Activated naive CD8-positive, alpha-beta T cell treated with anti-CD3 and anti-CD28 coated beads, Interleukin-2, amount 10 ng/mL, durations not matched to agents 7 days and 5 days (primary cell): ENCODE results near the gene SMARCD1. TPM values are rescaled to one million over a fixed set of nuclear protein-coding genes. Genes with fewer than 3 reads are reported as not detected.
A peak's percentile ranks its signal among the peaks of the same experiment; 100 is the strongest.

Experiments
- ATAC-seq: fragments of 150-1000 bp; cut with Tn5 transposase; one replicate; pipeline ENCODE4 v1.10.0; 2021; ENCODE audit warnings: low read depth, moderate library complexity
- POLR2A ChIA-PET: fragments of 350-600 bp; sonication (Branson Sonifier 250); formaldehyde crosslinking; loops from one replicate; lab custom pipeline; 2021; ENCODE audit warnings: antibody characterized with exemption; lab: Charles Lee
- DNase-seq: peaks from one replicate; pipeline ENCODE4 v3.0.0; 2021
- H3K27ac Mint-ChIP-seq: one replicate; pipeline ENCODE4 v1.8.0; 2022; ENCODE audit warnings: mild to moderate bottlenecking, mixed read lengths
- H3K27me3 Mint-ChIP-seq: one replicate; pipeline ENCODE4 v1.8.0; 2022; ENCODE audit warnings: mild to moderate bottlenecking, moderate library complexity, mixed read lengths
- H3K36me3 Mint-ChIP-seq: one replicate; pipeline ENCODE4 v1.8.0; 2021; ENCODE audit warnings: mild to moderate bottlenecking, mixed read lengths
- H3K4me1 Mint-ChIP-seq: one replicate; pipeline ENCODE4 v1.8.0; 2021; ENCODE audit warnings: mixed read lengths
- H3K4me3 Mint-ChIP-seq: one replicate; pipeline ENCODE4 v1.8.0; 2022; ENCODE audit warnings: mild to moderate bottlenecking, moderate library complexity, mixed read lengths
- H3K9me3 Mint-ChIP-seq: one replicate; pipeline ENCODE4 v1.8.0; 2021; ENCODE audit warnings: mixed read lengths
- total RNA-seq, 2 experiments: library from RNA; stranded (reverse); gene quantifications; one replicate each; pipeline ENCODE4 v1.2.3, GENCODE V29; 2021

The SMARCD1 gene
- total RNA-seq, 2 experiments from 2014 or later: 57.2 to 68.1 TPM

- POLR2A ChIA-PET: no interaction called here
- DNase-seq: no peak
- Mint-ChIP-seq H3K27me3 (no peaks in the 10 kb centered on the region), H3K4me1 (peaks cover 23% of the 10 kb centered on the region), H3K9me3 (no peaks in the 10 kb centered on the region), H3K36me3 (peaks cover 13% of the 10 kb centered on the region), H3K27ac (no peak overlapping the region), H3K4me3 (no peak overlapping the region)
- ATAC-seq: no peak
Measured at GRCh38 chr12:50087995-50088394, 2.9 kb downstream of the SMARCD1 start.

GRCh38 chr12:50088577-50089335, 3.6 kb downstream of the SMARCD1 start:
- H3K27ac Mint-ChIP-seq: no peak overlapping the region
- POLR2A ChIA-PET: no interaction called here
- H3K27me3 Mint-ChIP-seq: no peaks in the 10 kb centered on the region

GRCh38 chr12:50089730-50090129, 4.6 kb downstream of the SMARCD1 start:
- H3K4me1 Mint-ChIP-seq: peaks cover 20% of the 10 kb centered on the region
- no peak overlapping the region for H3K27ac Mint-ChIP-seq
- POLR2A ChIA-PET: interaction anchor here (1.3 kb wide), 1 partner anchor 77 kb away, joined by 5 read pairs; no protein-coding TSS in a partner anchor
- H3K4me3 Mint-ChIP-seq: no peak overlapping the region
- no peaks in the 10 kb centered on the region for H3K27me3 Mint-ChIP-seq
- peaks cover 13% of the 10 kb centered on the region for H3K36me3 Mint-ChIP-seq
- ATAC-seq (no peak), DNase-seq (no peak)
- no peaks in the 10 kb centered on the region for H3K9me3 Mint-ChIP-seq

More at GRCh38 chr12:50088577-50089335, 3.6 kb downstream of the SMARCD1 start:
- no peak for DNase-seq
- no peaks in the 10 kb centered on the region for H3K9me3 Mint-ChIP-seq
- no peak overlapping the region for H3K4me3 Mint-ChIP-seq
- peak; percentile 22 for ATAC-seq
- H3K4me1 Mint-ChIP-seq: peaks cover 20% of the 10 kb centered on the region
- peaks cover 13% of the 10 kb centered on the region for H3K36me3 Mint-ChIP-seq

- H3K4me1 Mint-ChIP-seq: peaks cover 20% of the 10 kb centered on the region
- H3K4me3 Mint-ChIP-seq: no peak overlapping the region
- no peak overlapping the region for H3K27ac Mint-ChIP-seq
- no peak for DNase-seq
- peaks cover 16% of the 10 kb centered on the region for H3K36me3 Mint-ChIP-seq
- H3K9me3 Mint-ChIP-seq: no peaks in the 10 kb centered on the region
- H3K27me3 Mint-ChIP-seq: no peaks in the 10 kb centered on the region
- POLR2A ChIA-PET: interaction anchor here (1.3 kb wide), 1 partner anchor 76 kb away, joined by 5 read pairs; no protein-coding TSS in a partner anchor
- ATAC-seq: no peak
Measured at GRCh38 chr12:50090391-50090790, 5.2 kb downstream of the SMARCD1 start.

- no peak overlapping the region for H3K4me3 Mint-ChIP-seq
- POLR2A ChIA-PET: no interaction called here
- H3K36me3 Mint-ChIP-seq: peaks cover 36% of the 10 kb centered on the region
- H3K4me1 Mint-ChIP-seq: no peaks in the 10 kb centered on the region
- H3K27ac Mint-ChIP-seq: no peak overlapping the region
- DNase-seq (no peak), ATAC-seq (no peak)
- no peaks in the 10 kb centered on the region for H3K9me3 Mint-ChIP-seq
- H3K27me3 Mint-ChIP-seq: no peaks in the 10 kb centered on the region
Measured at GRCh38 chr12:50097952-50098351, 12.8 kb downstream of the SMARCD1 start.

- Mint-ChIP-seq H3K4me3 (no peak overlapping the region), H3K27ac (no peak overlapping the region), H3K4me1 (no peaks in the 10 kb centered on the region), H3K27me3 (no peaks in the 10 kb centered on the region), H3K36me3 (peaks cover 36% of the 10 kb centered on the region), H3K9me3 (no peaks in the 10 kb centered on the region)
- DNase-seq (no peak), ATAC-seq (no peak)
- POLR2A ChIA-PET: interaction anchor here (1.6 kb wide), 1 partner anchor 11 kb away, joined by 5 read pairs; no protein-coding TSS in a partner anchor
Measured at GRCh38 chr12:50099302-50100008, 14.3 kb downstream of the SMARCD1 start.

- no peaks in the 10 kb centered on the region for H3K27me3 Mint-ChIP-seq
- DNase-seq: no peak
- peaks cover 31% of the 10 kb centered on the region for H3K36me3 Mint-ChIP-seq
- no peaks in the 10 kb centered on the region for H3K9me3 Mint-ChIP-seq
- H3K4me3 Mint-ChIP-seq: no peak overlapping the region
- POLR2A ChIA-PET: no interaction called here
- ATAC-seq: no peak
- no peak overlapping the region for H3K27ac Mint-ChIP-seq
- no peaks in the 10 kb centered on the region for H3K4me1 Mint-ChIP-seq
Measured at GRCh38 chr12:50100561-50100960, 15.4 kb downstream of the SMARCD1 start.

GRCh38 chr12:50101663-50102062, 16.5 kb downstream of the SMARCD1 start:
- Mint-ChIP-seq H3K27me3 (no peaks in the 10 kb centered on the region), H3K4me1 (no peaks in the 10 kb centered on the region), H3K27ac (no peak overlapping the region), H3K9me3 (no peaks in the 10 kb centered on the region), H3K36me3 (peaks cover 21% of the 10 kb centered on the region), H3K4me3 (no peak overlapping the region)
- POLR2A ChIA-PET: interaction anchor here (2.9 kb wide), 1 partner anchor 10 kb away, joined by 12 read pairs; the partner anchor contains the start of gene COX14
- ATAC-seq (no peak), DNase-seq (no peak)

GRCh38 chr12:50102131-50102531, 17.0 kb downstream of the SMARCD1 start:
- H3K36me3 Mint-ChIP-seq: peaks cover 18% of the 10 kb centered on the region
- DNase-seq (no peak), ATAC-seq (no peak)
- H3K9me3 Mint-ChIP-seq: no peaks in the 10 kb centered on the region
- no peaks in the 10 kb centered on the region for H3K27me3 Mint-ChIP-seq
- POLR2A ChIA-PET: interaction anchor here (2.9 kb wide), 1 partner anchor 10 kb away, joined by 12 read pairs; the partner anchor contains the start of gene COX14
- H3K4me1 Mint-ChIP-seq: no peaks in the 10 kb centered on the region
- H3K4me3 Mint-ChIP-seq: no peak overlapping the region
- H3K27ac Mint-ChIP-seq: no peak overlapping the region

- no peaks in the 10 kb centered on the region for H3K9me3 Mint-ChIP-seq
- H3K27ac Mint-ChIP-seq: no peak overlapping the region
- H3K4me3 Mint-ChIP-seq: no peak overlapping the region
- H3K36me3 Mint-ChIP-seq: peaks cover 15% of the 10 kb centered on the region
- no peaks in the 10 kb centered on the region for H3K4me1 Mint-ChIP-seq
- DNase-seq: no peak
- no peak for ATAC-seq
- POLR2A ChIA-PET: interaction anchor here (0.5 to 2.9 kb wide), 2 partner anchors 9 to 72 kb away, joined by 6 to 12 read pairs; partner anchors contain the start of gene COX14
- H3K27me3 Mint-ChIP-seq: no peaks in the 10 kb centered on the region
Measured at GRCh38 chr12:50102646-50103309, 17.6 kb downstream of the SMARCD1 start.

GRCh38 chr12:50103351-50103750, 18.2 kb downstream of the SMARCD1 start:
- Mint-ChIP-seq H3K4me1 (peaks cover 1% of the 10 kb centered on the region), H3K4me3 (no peak overlapping the region), H3K27ac (no peak overlapping the region), H3K36me3 (peaks cover 9% of the 10 kb centered on the region), H3K27me3 (no peaks in the 10 kb centered on the region), H3K9me3 (no peaks in the 10 kb centered on the region)
- ATAC-seq (no peak), DNase-seq (no peak)
- POLR2A ChIA-PET: interaction anchor here (0.5 to 2.9 kb wide), 2 partner anchors 9 to 72 kb away, joined by 6 to 12 read pairs; partner anchors contain the start of gene COX14

GRCh38 chr12:50103767-50104321, 18.7 kb downstream of the SMARCD1 start, which contains the start of gene GPD1:
Gene GPD1, plus strand, starts transcription at chr12:50104008. Its CDS starts 43 bp downstream, at chr12:50104051.
- POLR2A ChIA-PET: interaction anchor here (2.9 kb wide), 1 partner anchor 8 kb away, joined by 12 read pairs; the partner anchor contains the start of gene COX14
- H3K9me3 Mint-ChIP-seq: no peaks in the 10 kb centered on the region
- DNase-seq: no peak

More at GRCh38 chr12:50103767-50104321, 18.7 kb downstream of the SMARCD1 start, which contains the start of gene GPD1:
- Mint-ChIP-seq H3K27me3 (no peaks in the 10 kb centered on the region), H3K27ac (no peak within 1 kb of the TSS), H3K4me3 (no peak within 1 kb of the TSS), H3K4me1 (peaks cover 2% of the 10 kb centered on the region), H3K36me3 (peaks cover 9% of the 10 kb centered on the region)
- peak; percentile 51 for ATAC-seq
